ENCODE results near the gene SLC39A12. TPM values are rescaled to one million over a fixed set of nuclear protein-coding genes. Genes with fewer than 3 reads are reported as not detected.

SLC39A12 gene
- total and polyA plus RNA-seq, 2 experiments from 2014 or later: not detected

DNA sequence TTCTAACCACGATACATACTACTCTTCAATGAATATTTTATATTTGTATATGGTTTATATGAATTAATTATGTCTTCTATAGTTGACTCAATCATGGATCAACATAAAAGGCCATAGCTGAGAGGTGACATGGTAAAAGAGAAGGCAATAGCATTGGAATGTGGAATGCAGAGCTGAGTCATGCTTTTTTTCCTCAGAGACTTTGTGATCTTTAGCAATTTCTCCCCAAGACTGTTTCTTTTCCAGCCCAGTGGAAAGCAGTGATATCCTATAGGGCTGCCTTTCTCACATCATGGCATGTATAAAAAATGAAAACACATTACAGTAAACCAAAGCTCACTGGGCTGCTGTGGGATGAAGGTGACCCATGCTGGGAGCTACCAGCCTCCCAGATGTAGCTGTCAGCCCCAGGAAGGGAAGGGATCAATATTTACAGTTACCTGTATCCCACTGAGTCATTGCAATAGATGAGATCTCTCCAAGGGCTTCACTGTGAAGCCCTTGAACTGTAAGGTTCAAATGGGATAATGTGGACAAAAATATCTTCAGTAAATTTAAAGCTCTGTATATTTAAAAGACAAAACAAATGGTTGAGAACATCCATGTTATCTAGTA, 30.2 kb downstream of the SLC39A12 start:
- Histone ChIP-seq H3K36me3 (ENCODE audit: insufficient read depth) (no peaks in the 10 kb centered on the region), H3K4me3 (no peak overlapping the region), H3K4me2 (no peak overlapping the region), H3K4me1 (ENCODE audit: insufficient read depth) (peaks cover 4% of the 10 kb centered on the region; the same call in 1 of the 2 replicates), H2AFZ (peak overlapping the region; percentile 73; the same call in 1 of the 2 replicates), H3K27me3 (ENCODE audit: insufficient read depth) (no peaks in the 10 kb centered on the region), H3K9me2 (ENCODE audit: insufficient read depth) (no peaks in the 10 kb centered on the region), H3K27ac (ENCODE audit: low read depth) (no peak overlapping the region), H3F3A (replicated peaks; ENCODE audit: low read depth) (no peaks in the 10 kb centered on the region), H3K79me2 (replicated peaks; ENCODE audit: insufficient read depth) (no peaks in the 10 kb centered on the region), H4K20me1 (replicated peaks; ENCODE audit: insufficient read depth) (no peaks in the 10 kb centered on the region)
- Mint-ChIP-seq H3K4me3 (no peak overlapping the region), H3K27ac (peak overlapping the region; percentile 93), H3K27me3 (ENCODE audit: insufficient read depth, low read depth, poor library complexity) (peaks cover 2% of the 10 kb centered on the region), H3K4me1 (peaks cover 4% of the 10 kb centered on the region), H3K9me3 (no peaks in the 10 kb centered on the region), H3K36me3 (ENCODE audit: low read depth) (no peaks in the 10 kb centered on the region)
- TF ChIP-seq STAT1 (IDR thresholded peaks at IDR 0.05; ENCODE audit: unreplicated experiment) (no peak), EZH2phosphoT487 (IDR thresholded peaks at IDR 0.05; ENCODE audit: unreplicated experiment) (no peak)
- DNase-seq (ENCODE audit: low spot score) (peak; percentile 17), ATAC-seq (peak; percentile 40; the same call in 2 of the 3 replicates)

DNA sequence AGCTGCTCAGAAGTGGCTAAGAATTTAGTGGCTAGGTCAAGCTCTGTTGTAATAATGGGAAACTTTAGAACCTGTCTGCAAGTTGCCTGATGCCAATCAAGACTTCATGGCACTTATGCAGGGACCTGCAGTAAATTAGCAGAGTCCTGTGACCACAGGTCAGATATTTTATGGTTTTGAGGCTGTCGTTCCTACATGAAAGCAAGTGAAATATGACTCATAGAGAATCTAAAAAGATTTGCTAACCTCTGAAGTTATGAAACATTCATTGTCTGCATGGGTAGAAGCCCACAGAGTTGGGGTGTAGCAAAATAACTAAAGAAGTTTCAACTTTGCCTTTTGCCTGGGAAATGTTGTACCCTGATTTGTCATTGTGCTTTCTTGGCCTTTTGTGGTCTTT, 32.3 kb downstream of the SLC39A12 start:
- TF ChIP-seq POLR2AphosphoS5 (IDR thresholded peaks at IDR 0.05; ENCODE audit: low read depth) (no peak), NANOG (IDR thresholded peaks at IDR 0.05; ENCODE audit: borderline replicate concordance) (no peak), CREB1 (CRISPR knock-in tag; IDR thresholded peaks at IDR 0.05; ENCODE audit: low read depth) (no peak), EZH2phosphoT487 (IDR thresholded peaks at IDR 0.05; ENCODE audit: unreplicated experiment) (no peak), STAT1 (IDR thresholded peaks at IDR 0.05; ENCODE audit: unreplicated experiment) (no peak), EZH2 (IDR thresholded peaks at IDR 0.05; ENCODE audit: low read depth, unreplicated experiment) (no peak)
- TF ChIP-seq, protein P1, sequence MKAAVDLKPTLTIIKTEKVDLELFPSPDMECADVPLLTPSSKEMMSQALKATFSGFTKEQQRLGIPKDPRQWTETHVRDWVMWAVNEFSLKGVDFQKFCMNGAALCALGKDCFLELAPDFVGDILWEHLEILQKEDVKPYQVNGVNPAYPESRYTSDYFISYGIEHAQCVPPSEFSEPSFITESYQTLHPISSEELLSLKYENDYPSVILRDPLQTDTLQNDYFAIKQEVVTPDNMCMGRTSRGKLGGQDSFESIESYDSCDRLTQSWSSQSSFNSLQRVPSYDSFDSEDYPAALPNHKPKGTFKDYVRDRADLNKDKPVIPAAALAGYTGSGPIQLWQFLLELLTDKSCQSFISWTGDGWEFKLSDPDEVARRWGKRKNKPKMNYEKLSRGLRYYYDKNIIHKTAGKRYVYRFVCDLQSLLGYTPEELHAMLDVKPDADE (IDR thresholded peaks at IDR 0.05): no peak
- TF ChIP-seq, protein P2, sequence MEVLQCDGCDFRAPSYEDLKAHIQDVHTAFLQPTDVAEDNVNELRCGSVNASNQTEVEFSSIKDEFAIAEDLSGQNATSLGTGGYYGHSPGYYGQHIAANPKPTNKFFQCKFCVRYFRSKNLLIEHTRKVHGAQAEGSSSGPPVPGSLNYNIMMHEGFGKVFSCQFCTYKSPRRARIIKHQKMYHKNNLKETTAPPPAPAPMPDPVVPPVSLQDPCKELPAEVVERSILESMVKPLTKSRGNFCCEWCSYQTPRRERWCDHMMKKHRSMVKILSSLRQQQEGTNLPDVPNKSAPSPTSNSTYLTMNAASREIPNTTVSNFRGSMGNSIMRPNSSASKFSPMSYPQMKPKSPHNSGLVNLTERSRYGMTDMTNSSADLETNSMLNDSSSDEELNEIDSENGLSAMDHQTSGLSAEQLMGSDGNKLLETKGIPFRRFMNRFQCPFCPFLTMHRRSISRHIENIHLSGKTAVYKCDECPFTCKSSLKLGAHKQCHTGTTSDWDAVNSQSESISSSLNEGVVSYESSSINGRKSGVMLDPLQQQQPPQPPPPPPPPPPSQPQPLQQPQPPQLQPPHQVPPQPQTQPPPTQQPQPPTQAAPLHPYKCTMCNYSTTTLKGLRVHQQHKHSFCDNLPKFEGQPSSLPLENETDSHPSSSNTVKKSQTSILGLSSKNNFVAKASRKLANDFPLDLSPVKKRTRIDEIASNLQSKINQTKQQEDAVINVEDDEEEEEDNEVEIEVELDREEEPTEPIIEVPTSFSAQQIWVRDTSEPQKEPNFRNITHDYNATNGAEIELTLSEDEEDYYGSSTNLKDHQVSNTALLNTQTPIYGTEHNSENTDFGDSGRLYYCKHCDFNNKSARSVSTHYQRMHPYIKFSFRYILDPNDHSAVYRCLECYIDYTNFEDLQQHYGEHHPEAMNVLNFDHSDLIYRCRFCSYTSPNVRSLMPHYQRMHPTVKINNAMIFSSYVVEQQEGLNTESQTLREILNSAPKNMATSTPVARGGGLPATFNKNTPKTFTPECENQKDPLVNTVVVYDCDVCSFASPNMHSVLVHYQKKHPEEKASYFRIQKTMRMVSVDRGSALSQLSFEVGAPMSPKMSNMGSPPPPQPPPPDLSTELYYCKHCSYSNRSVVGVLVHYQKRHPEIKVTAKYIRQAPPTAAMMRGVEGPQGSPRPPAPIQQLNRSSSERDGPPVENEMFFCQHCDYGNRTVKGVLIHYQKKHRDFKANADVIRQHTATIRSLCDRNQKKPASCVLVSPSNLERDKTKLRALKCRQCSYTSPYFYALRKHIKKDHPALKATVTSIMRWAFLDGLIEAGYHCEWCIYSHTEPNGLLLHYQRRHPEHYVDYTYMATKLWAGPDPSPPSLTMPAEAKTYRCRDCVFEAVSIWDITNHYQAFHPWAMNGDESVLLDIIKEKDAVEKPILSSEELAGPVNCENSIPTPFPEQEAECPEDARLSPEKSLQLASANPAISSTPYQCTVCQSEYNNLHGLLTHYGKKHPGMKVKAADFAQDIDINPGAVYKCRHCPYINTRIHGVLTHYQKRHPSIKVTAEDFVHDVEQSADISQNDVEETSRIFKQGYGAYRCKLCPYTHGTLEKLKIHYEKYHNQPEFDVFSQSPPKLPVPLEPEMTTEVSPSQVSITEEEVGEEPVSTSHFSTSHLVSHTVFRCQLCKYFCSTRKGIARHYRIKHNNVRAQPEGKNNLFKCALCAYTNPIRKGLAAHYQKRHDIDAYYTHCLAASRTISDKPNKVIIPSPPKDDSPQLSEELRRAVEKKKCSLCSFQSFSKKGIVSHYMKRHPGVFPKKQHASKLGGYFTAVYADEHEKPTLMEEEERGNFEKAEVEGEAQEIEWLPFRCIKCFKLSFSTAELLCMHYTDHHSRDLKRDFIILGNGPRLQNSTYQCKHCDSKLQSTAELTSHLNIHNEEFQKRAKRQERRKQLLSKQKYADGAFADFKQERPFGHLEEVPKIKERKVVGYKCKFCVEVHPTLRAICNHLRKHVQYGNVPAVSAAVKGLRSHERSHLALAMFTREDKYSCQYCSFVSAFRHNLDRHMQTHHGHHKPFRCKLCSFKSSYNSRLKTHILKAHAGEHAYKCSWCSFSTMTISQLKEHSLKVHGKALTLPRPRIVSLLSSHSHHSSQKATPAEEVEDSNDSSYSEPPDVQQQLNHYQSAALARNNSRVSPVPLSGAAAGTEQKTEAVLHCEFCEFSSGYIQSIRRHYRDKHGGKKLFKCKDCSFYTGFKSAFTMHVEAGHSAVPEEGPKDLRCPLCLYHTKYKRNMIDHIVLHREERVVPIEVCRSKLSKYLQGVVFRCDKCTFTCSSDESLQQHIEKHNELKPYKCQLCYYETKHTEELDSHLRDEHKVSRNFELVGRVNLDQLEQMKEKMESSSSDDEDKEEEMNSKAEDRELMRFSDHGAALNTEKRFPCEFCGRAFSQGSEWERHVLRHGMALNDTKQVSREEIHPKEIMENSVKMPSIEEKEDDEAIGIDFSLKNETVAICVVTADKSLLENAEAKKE (CRISPR knock-in tag; IDR thresholded peaks at IDR 0.05): no peak
- Mint-ChIP-seq H3K4me3 (no peak overlapping the region), H3K36me3 (ENCODE audit: low read depth) (no peaks in the 10 kb centered on the region), H3K27ac (no peak overlapping the region), H3K27me3 (ENCODE audit: insufficient read depth, low read depth, poor library complexity) (peaks cover 2% of the 10 kb centered on the region), H3K9me3 (no peaks in the 10 kb centered on the region; the same call in 2 of the 3 replicates), H3K4me1 (peaks cover 4% of the 10 kb centered on the region)
- Histone ChIP-seq H3K27ac (ENCODE audit: low read depth) (no peak overlapping the region), H3F3A (replicated peaks; ENCODE audit: low read depth) (no peaks in the 10 kb centered on the region), H3K4me2 (no peak overlapping the region), H3K79me2 (replicated peaks; ENCODE audit: insufficient read depth) (no peaks in the 10 kb centered on the region), H4K20me1 (replicated peaks; ENCODE audit: insufficient read depth) (no peaks in the 10 kb centered on the region), H3K4me3 (no peak overlapping the region), H2AFZ (no peak overlapping the region), H3K27me3 (ENCODE audit: insufficient read depth) (no peaks in the 10 kb centered on the region), H3K9me2 (ENCODE audit: insufficient read depth) (no peaks in the 10 kb centered on the region), H3K4me1 (ENCODE audit: insufficient read depth) (peaks cover 4% of the 10 kb centered on the region; the same call in 1 of the 2 replicates), H3K36me3 (ENCODE audit: insufficient read depth) (no peaks in the 10 kb centered on the region)
- DNase-seq (ENCODE audit: low spot score): no peak
- no peak for ATAC-seq
